K562 (cell line): ENCODE measurements around the gene UNKL. TPM values are rescaled to one million over a fixed set of nuclear protein-coding genes. Genes with fewer than 3 reads are reported as not detected.
A peak's percentile ranks its signal among the peaks of the same experiment; 100 is the strongest.

ENCODE experiments used
- ATAC-seq: fragments of 200-7000 bp; cut with Tn5 transposase; 3 replicates; pipeline ENCODE4 v1.9.1; 2020; ENCODE audit warnings: moderate library complexity
- BruUV-seq: library from RNA; stranded (reverse); fragments of 400-500 nt; replicated peaks from 2 replicates; lab custom pipeline; 2021; lab: Mats Ljungman, UMichigan
- CTCF ChIA-PET: fragments of 300-600 bp; formaldehyde crosslinking; extraction: SDS; loops from one replicate; lab custom pipeline; 2021; ENCODE audit warnings: low intra/inter-chr PET ratio; lab: Yijun Ruan, JAX
- POLR2A ChIA-PET: fragments of 300-600, 350-650 bp; sonication (Branson Sonifier 250); formaldehyde crosslinking; extraction: SDS; loops from one replicate; lab custom pipeline; 2021; ENCODE audit warnings: antibody characterized with exemption, inconsistent platforms; lab: Yijun Ruan, JAX
- DNase-seq, 4 experiments: peaks; one replicate each; pipeline versions ENCODE4 v3.0.0 to v3.0.0-alpha.2; 2011 to 2018; ENCODE audit warnings: low spot score in 3 of 4, mixed read lengths in 3 of 4; ENCODE audit errors: extremely low read depth in 1 of 4
- FAIRE-seq: peaks from 2 replicates; lab custom pipeline; 2011; peaks lifted over from hg19 to GRCh38; lab: Jason Lieb, UNC
- H2AFZ ChIP-seq: 2 replicates; pipeline ENCODE4 v1.6.0; 2011; ENCODE audit warnings: low read depth, low read length, control low read depth, inconsistent platforms
- H3K27ac ChIP-seq: fragments of 200-600 bp; 3 replicates; pipeline ENCODE4 v1.8.0; 2011; ENCODE audit warnings: low read depth, mild to moderate bottlenecking, control low read depth, inconsistent platforms, low read length, moderate library complexity, mixed read lengths; ENCODE audit errors: extremely low read depth
- H3K27me3 ChIP-seq, 2 experiments: fragments of 300-600 bp in 1 of 2; 2 replicates in 1 of 2; 3 replicates in 1 of 2; pipeline versions ENCODE4 v1.6.0 to v1.8.0; 2011; ENCODE audit warnings: inconsistent platforms in 2 of 2, low read length in 2 of 2, mild to moderate bottlenecking in 1 of 2, mixed read lengths in 1 of 2, moderate library complexity in 1 of 2; ENCODE audit not compliant: control insufficient read depth in 2 of 2, insufficient read depth in 2 of 2
- H3K36me3 ChIP-seq: fragments of 300-600 bp; 3 replicates; pipeline ENCODE4 v1.8.0; 2011; ENCODE audit warnings: mild to moderate bottlenecking, low read length, inconsistent platforms; ENCODE audit not compliant: control insufficient read depth, insufficient read depth
- H3K4me1 ChIP-seq, 2 experiments: fragments of 200-600 bp in 1 of 2; replicated peaks in 1 of 2; 2 replicates in 1 of 2; 3 replicates in 1 of 2; pipeline versions ENCODE4 v1.5.1 to v1.8.0; 2011; ENCODE audit warnings: inconsistent platforms in 2 of 2, low read length in 2 of 2, mild to moderate bottlenecking in 1 of 2, mixed read lengths in 1 of 2, moderate library complexity in 1 of 2; ENCODE audit not compliant: control insufficient read depth in 2 of 2, insufficient read depth in 2 of 2
- H3K4me2 ChIP-seq: 2 replicates; pipeline ENCODE4 v1.6.1; 2011; ENCODE audit warnings: low read length, control low read depth, inconsistent platforms, mixed read lengths; ENCODE audit not compliant: insufficient read depth
- H3K4me3 ChIP-seq: fragments of 200-600 bp; sonication (generic), shearing (Covaris generic); 2 replicates; pipeline ENCODE4 v1.5.1; 2016; ENCODE audit warnings: control low read depth, inconsistent platforms
- H3K79me2 ChIP-seq: fragments of 200-600 bp; 3 replicates; pipeline ENCODE4 v1.8.0; 2011; ENCODE audit warnings: low read length, inconsistent platforms; ENCODE audit not compliant: control insufficient read depth, insufficient read depth
- H3K9ac ChIP-seq, 2 experiments: 2 replicates each; pipeline versions ENCODE4 v1.6.0 to v1.6.1; 2011; ENCODE audit warnings: low read depth in 2 of 2, low read length in 2 of 2, control low read depth in 1 of 2, inconsistent platforms in 1 of 2, mild to moderate bottlenecking in 1 of 2, mixed read lengths in 1 of 2; ENCODE audit not compliant: insufficient read depth in 1 of 2
- H3K9me1 ChIP-seq: one replicate; pipeline ENCODE4 v1.6.0; 2011; ENCODE audit warnings: inconsistent platforms, mild to moderate bottlenecking, low read length, moderate library complexity; ENCODE audit not compliant: control insufficient read depth, insufficient read depth
- H3K9me3 ChIP-seq: replicated peaks from 2 replicates; pipeline ENCODE4 v1.5.1; 2011; ENCODE audit warnings: low read depth, low read length, inconsistent platforms; ENCODE audit not compliant: control insufficient read depth, insufficient read depth
- H4K20me1 ChIP-seq: replicated peaks from 2 replicates; pipeline ENCODE4 v1.6.1; 2011; ENCODE audit warnings: low read length, inconsistent platforms, mixed read lengths; ENCODE audit not compliant: control insufficient read depth, insufficient read depth
- CBFA2T3 ChIP-seq: fragments of 450-650 bp; IDR thresholded peaks from 2 replicates; pipeline ENCODE4 v1.6.1; 2017
- CEBPB ChIP-seq: fragments of 450-650 bp; IDR thresholded peaks from 2 replicates; pipeline ENCODE4 v1.6.1; 2016; ENCODE audit warnings: missing genetic modification characterization, missing compliant biosample characterization
- MCM3 ChIP-seq: fragments of 450-650 bp; IDR thresholded peaks from 2 replicates; pipeline ENCODE4 v1.6.1; 2016
- PCBP1 ChIP-seq: fragments of 200-400 bp; formaldehyde crosslinking; IDR thresholded peaks from 2 replicates; pipeline ENCODE4 v1.6.1; 2018; ENCODE audit warnings: mild to moderate bottlenecking, low read depth, low read length; ENCODE audit not compliant: poor library complexity, severe bottlenecking
- ZNF589 ChIP-seq: fragments of 200-800 bp; sonication (Bioruptor generic); IDR thresholded peaks from 2 replicates; pipeline ENCODE4 v1.6.1; 2016; ENCODE audit warnings: low read depth, missing genetic modification characterization, missing compliant biosample characterization
- WGBS: fragments of 100-300 bp; shearing (Covaris generic); methylation state at CpG from one replicate; pipeline ENCODE4 v1.1.6; 2016; ENCODE audit warnings: low coverage, mixed read lengths; ENCODE audit not compliant: insufficient coverage; ENCODE audit errors: missing lambda C conversion rate; 5-methylcytosine and 5-hydroxymethylcytosine counted together
- in situ Hi-C: fragments of 300-500 bp; cut with MboI; formaldehyde crosslinking; loops from 4 replicates; pipeline ENCODE4 v1.15.0; 2018; ENCODE audit warnings: inconsistent platforms, mixed read lengths
- intact Hi-C: fragments of 100-400 bp; cut with micrococcal nuclease; formaldehyde crosslinking; loops from 2 replicates; pipeline ENCODE4 v1.14.2; 2022
- polyA plus RNA-seq, 8 experiments: library from polyadenylated mRNA; depleted of rRNA in 4 of 8; stranded (reverse) in 5 of 8; unstranded in 3 of 8; fragments of >200 nt; fragmentation: Nextera tagmentation in 2 of 8; fragmentation: Illumina TruSeq in 1 of 8; extraction: Ambion mirVana in 2 of 8; extraction: Trizol in 1 of 8; gene quantifications; 2 replicates each; pipeline versions ENCODE4 v1.2.1 to v1.2.3, GENCODE V29; 2011 to 2014; ENCODE audit warnings: inconsistent platforms in 1 of 8, missing spikeins in 1 of 8
- total RNA-seq, 7 experiments: library from RNA; depleted of rRNA in 6 of 7; stranded (reverse); fragments of >200 nt in 6 of 7; fragmentation: Illumina TruSeq in 2 of 7; extraction: Trizol in 2 of 7; gene quantifications; 2 replicates each; pipeline versions ENCODE4 v1.2.1 to v1.2.3, GENCODE V29; 2011 to 2021; ENCODE audit warnings: low replicate concordance in 1 of 7
- TF ChIP-seq, protein P1 (sequence below): sonication (generic); formaldehyde crosslinking; IDR thresholded peaks from 2 replicates; pipeline ENCODE4 v1.8.1; 2022; ENCODE audit warnings: missing genetic modification reagents

The UNKL gene
- total and polyA plus RNA-seq, 9 of the 15 experiments (the other 6 are each of a cell fraction or from before 2014, with no cell fraction given): 0.37 to 30.2 (median 5.1) TPM

DNA sequence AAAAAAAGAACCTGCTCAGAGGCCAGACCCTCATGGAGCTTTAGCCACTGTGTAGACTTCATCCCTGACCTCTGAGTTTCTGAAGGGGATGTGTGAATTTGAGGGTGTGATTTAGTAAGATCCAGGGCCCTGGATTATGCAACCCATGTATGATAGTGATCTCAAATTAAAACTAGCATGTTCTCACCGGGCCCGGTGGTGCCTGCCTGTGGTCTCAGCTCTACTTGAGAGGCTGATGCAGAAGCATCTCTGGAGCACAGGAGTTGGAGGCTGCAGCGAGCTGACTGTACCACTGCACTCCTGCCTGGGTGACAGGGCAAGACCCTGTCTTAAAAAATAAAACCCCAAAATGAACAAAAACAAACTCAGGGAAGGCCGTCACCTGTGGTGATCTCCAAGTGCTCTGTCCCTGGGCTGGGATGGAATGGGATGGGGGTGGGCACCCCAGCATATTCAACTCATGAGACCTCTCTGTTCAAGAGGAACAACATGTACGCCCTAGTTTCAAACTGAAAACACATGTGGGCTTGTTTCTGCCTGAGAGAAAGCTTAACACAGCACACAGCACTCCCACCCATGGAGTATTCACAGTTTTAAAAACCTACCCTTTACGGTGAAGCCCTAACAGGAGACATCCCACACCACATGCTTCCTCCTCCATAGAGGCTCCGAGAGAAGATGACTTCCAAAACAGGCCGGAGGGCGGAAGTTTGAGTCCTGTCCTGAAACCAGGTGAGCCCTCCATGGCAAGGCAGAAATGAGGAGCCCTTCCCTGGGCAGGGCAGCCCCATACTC, 32.7 kb downstream of the UNKL start:
- ATAC-seq (no peak), DNase-seq (no peak), FAIRE-seq (no peak)
- Histone ChIP-seq H3K36me3 (peaks cover 3% of the 10 kb centered on the region; the same call in 2 of the 3 replicates), H2AFZ (no peak overlapping the region), H3K79me2 (peaks cover 24% of the 10 kb centered on the region), H3K4me1 (peaks cover 19 to 59% of the 10 kb centered on the region in 2 experiments; a peak in 4 of 5 replicates), H3K4me3 (no peak overlapping the region), H3K9me1 (peaks cover 5% of the 10 kb centered on the region), H3K9me3 (no peaks in the 10 kb centered on the region), H4K20me1 (peaks cover 8% of the 10 kb centered on the region; the same call in 1 of the 2 replicates), H3K27ac (no peak overlapping the region), H3K4me2 (no peak overlapping the region), H3K9ac (peak overlapping the region in 1 of 2 experiments; percentile 61; a peak in 1 of 4 replicates), H3K27me3 (no peaks in the 10 kb centered on the region)
- TF ChIP-seq PCBP1 (no peak), CEBPB (tag) (peak; percentile 60; the same call in 1 of the 2 replicates)
- POLR2A ChIA-PET: interaction anchor here (0.8 to 4.2 kb wide), 2 partner anchors 8 to 31 kb away, joined by 3 to 48 read pairs; no protein-coding TSS in a partner anchor
- 67% methylated on average over 9 of the region's 9 CpGs for WGBS
- CTCF ChIA-PET: no interaction called here
- in situ Hi-C loops: no loop called here
- intact Hi-C loops: no loop called here
- BruUV-seq: no TSS peak

DNA sequence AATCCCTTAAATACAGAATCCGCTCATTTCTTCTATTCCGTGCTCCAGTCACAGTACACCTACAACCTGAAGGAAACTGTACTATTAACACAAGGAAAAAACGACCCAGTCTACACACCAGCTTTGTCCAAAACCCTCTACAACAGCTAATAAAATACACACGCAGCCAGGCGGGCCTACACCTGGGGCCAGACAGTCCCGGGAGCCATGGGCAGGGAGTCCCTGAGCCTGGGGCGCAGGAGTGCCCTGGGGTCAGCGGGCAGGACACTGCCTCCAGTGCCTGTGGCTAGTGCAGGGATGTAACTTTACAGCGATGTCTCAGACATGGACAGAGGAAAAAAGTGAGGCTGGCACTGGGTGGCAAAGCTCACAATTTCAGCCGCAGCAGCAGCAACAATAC, 34.3 kb downstream of the UNKL start:
- H2AFZ ChIP-seq: peak overlapping the region; percentile 69
- in situ Hi-C loops (no loop called here), intact Hi-C loops (no loop called here)
- WGBS: 70% methylated on average over 10 of the region's 10 CpGs
- peaks cover 7% of the 10 kb centered on the region; the same call in 2 of the 3 replicates for H3K36me3 ChIP-seq
- TF ChIP-seq CBFA2T3 (no peak), ZNF589 (CRISPR knock-in tag) (no peak), MCM3 (no peak)
- TF ChIP-seq, protein P1, sequence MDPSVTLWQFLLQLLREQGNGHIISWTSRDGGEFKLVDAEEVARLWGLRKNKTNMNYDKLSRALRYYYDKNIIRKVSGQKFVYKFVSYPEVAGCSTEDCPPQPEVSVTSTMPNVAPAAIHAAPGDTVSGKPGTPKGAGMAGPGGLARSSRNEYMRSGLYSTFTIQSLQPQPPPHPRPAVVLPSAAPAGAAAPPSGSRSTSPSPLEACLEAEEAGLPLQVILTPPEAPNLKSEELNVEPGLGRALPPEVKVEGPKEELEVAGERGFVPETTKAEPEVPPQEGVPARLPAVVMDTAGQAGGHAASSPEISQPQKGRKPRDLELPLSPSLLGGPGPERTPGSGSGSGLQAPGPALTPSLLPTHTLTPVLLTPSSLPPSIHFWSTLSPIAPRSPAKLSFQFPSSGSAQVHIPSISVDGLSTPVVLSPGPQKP (CRISPR knock-in tag): no peak
- peaks cover 5% of the 10 kb centered on the region for H3K9me1 ChIP-seq
- peaks cover 33% of the 10 kb centered on the region for H3K79me2 ChIP-seq
- peaks cover 8% of the 10 kb centered on the region; the same call in 1 of the 2 replicates for H4K20me1 ChIP-seq
- H3K4me3 ChIP-seq: peak overlapping the region; percentile 76
- ChIA-PET POLR2A (interaction anchor here (0.7 to 4.2 kb wide), 12 partner anchors 10 to 775 kb away, joined by 3 to 73 read pairs (median 5); partner anchors contain the start of genes TRAF7 and UQCC4), CTCF (no interaction called here)
- no peak for ATAC-seq
- H3K27ac ChIP-seq: 0 out of 3 replicates have a peak overlapping the region, but pooled peaks have one; percentile 100
- no peaks in the 10 kb centered on the region for H3K27me3 ChIP-seq
- peaks cover 19 to 66% of the 10 kb centered on the region in 2 experiments; a peak in 4 of 5 replicates for H3K4me1 ChIP-seq
- peak overlapping the region; percentile 37 to 86; a peak in 3 of 4 replicates for H3K9ac ChIP-seq
- BruUV-seq: no TSS peak
- peak; percentile 65 for FAIRE-seq
- DNase-seq: no peak
- no peaks in the 10 kb centered on the region for H3K9me3 ChIP-seq
- H3K4me2 ChIP-seq: peak overlapping the region; percentile 74
